Smooth muscle cell (in vitro differentiated cells): ENCODE results near the gene CDKN1B. TPM values are rescaled to one million over a fixed set of nuclear protein-coding genes. Genes with fewer than 3 reads are reported as not detected.

Source experiments
- DNase-seq: peaks from one replicate; lab custom pipeline; 2025; ENCODE audit not compliant: unreplicated experiment; lab: John Stamatoyannopoulos, UW
- H2AFZ ChIP-seq: fragments of 200-600 bp; sonication (generic); 2 replicates; pipeline ENCODE4 v1.6.0; 2016; ENCODE audit warnings: antibody characterized with exemption, low read depth, mild to moderate bottlenecking
- H3F3A ChIP-seq: fragments of 200-600 bp; sonication (generic); 2 replicates; pipeline ENCODE4 v1.6.0; 2017; ENCODE audit warnings: antibody characterized with exemption, low read depth
- H3K27ac ChIP-seq: fragments of 200-600 bp; sonication (generic); 2 replicates; pipeline ENCODE4 v1.5.1; 2016; ENCODE audit warnings: low read depth, mild to moderate bottlenecking
- H3K27me3 ChIP-seq: fragments of 200-600 bp; sonication (generic); 2 replicates; pipeline ENCODE4 v1.6.1; 2016; ENCODE audit warnings: low read depth, mild to moderate bottlenecking
- H3K36me3 ChIP-seq: fragments of 200-600 bp; sonication (generic); 2 replicates; pipeline ENCODE4 v1.5.1; 2016; ENCODE audit warnings: low read depth
- H3K4me1 ChIP-seq: fragments of 200-600 bp; sonication (generic); 2 replicates; pipeline ENCODE4 v1.5.1; 2016; ENCODE audit warnings: low read depth
- H3K4me2 ChIP-seq: fragments of 200-600 bp; sonication (generic); 2 replicates; pipeline ENCODE4 v1.6.0; 2016; ENCODE audit warnings: mild to moderate bottlenecking
- H3K4me3 ChIP-seq: fragments of 200-600 bp; sonication (generic); 2 replicates; pipeline ENCODE4 v1.5.1; 2016; ENCODE audit warnings: mild to moderate bottlenecking
- H3K79me2 ChIP-seq: fragments of 200-600 bp; sonication (generic); 2 replicates; pipeline ENCODE4 v1.6.0; 2016; ENCODE audit warnings: low read depth, mild to moderate bottlenecking
- H3K9ac ChIP-seq: fragments of 200-600 bp; sonication (generic); 2 replicates; pipeline ENCODE4 v1.6.0; 2016; ENCODE audit warnings: low read depth
- H3K9me3 ChIP-seq: fragments of 200-600 bp; sonication (generic); replicated peaks from 2 replicates; pipeline ENCODE4 v1.5.1; 2016; ENCODE audit warnings: low read depth
- H4K20me1 ChIP-seq: fragments of 200-600 bp; sonication (generic); 2 replicates; pipeline ENCODE4 v1.6.0; 2016; ENCODE audit warnings: low read depth
- CTCF ChIP-seq: fragments of 200-600 bp; sonication (generic); IDR thresholded peaks from 2 replicates; pipeline ENCODE4 v1.5.1; 2017; ENCODE audit warnings: borderline replicate concordance, mild to moderate bottlenecking, antibody characterized with exemption; ENCODE audit not compliant: insufficient read depth, poor library complexity, severe bottlenecking
- WGBS: methylation state at CpG from one replicate; pipeline ENCODE4 v1.1.7; 2016; ENCODE audit warnings: low lambda C conversion rate; 5-methylcytosine and 5-hydroxymethylcytosine counted together
- polyA plus RNA-seq: library from polyadenylated mRNA; unstranded; fragments of >200 nt; fragmentation: Nextera tagmentation; extraction: Ambion mirVana; gene quantifications from 2 replicates; pipeline ENCODE4 v1.2.1, GENCODE V29; 2016
- total RNA-seq: library from RNA; depleted of rRNA; stranded (reverse); fragments of >200 nt; gene quantifications from 2 replicates; pipeline ENCODE4 v1.2.3, GENCODE V29; 2014

The CDKN1B gene
- total and polyA plus RNA-seq, 2 experiments from 2014 or later: 3.0 to 17.4 TPM

- Histone ChIP-seq H2AFZ (peak overlapping the region; percentile 90), H4K20me1 (no peaks in the 10 kb centered on the region), H3K9me3 (no peaks in the 10 kb centered on the region), H3K4me3 (peak overlapping the region; percentile 84), H3K27ac (peak overlapping the region; percentile 78), H3K79me2 (peaks cover 9% of the 10 kb centered on the region), H3K4me2 (peak overlapping the region; percentile 99), H3K4me1 (peaks cover 25% of the 10 kb centered on the region), H3F3A (peaks cover 32% of the 10 kb centered on the region), H3K9ac (peak overlapping the region; percentile 59), H3K27me3 (no peaks in the 10 kb centered on the region), H3K36me3 (no peaks in the 10 kb centered on the region)
- DNase-seq: peak; percentile 95
- TF ChIP-seq CTCF: no peak
- WGBS: 1% methylated on average over 91 of the region's 93 CpGs
These were observed 8.2 kb downstream of the CDKN1B start for GRCh38 chr12:12725086-12725955.

GRCh38 chr12:12725956-12726554, 8.9 kb downstream of the CDKN1B start:
- Histone ChIP-seq H3K27me3 (no peaks in the 10 kb centered on the region), H3K4me2 (peak overlapping the region; percentile 99), H3K9ac (peak overlapping the region; percentile 59), H3K4me3 (peak overlapping the region; percentile 84), H3K9me3 (no peaks in the 10 kb centered on the region), H3K36me3 (no peaks in the 10 kb centered on the region), H3K27ac (peak overlapping the region; percentile 78), H3K79me2 (peaks cover 1% of the 10 kb centered on the region), H4K20me1 (no peaks in the 10 kb centered on the region), H3F3A (peaks cover 32% of the 10 kb centered on the region), H3K4me1 (peaks cover 20% of the 10 kb centered on the region), H2AFZ (peak overlapping the region; percentile 86)
- WGBS: 2% methylated on average over 25 of the region's 26 CpGs
- no peak for DNase-seq
- TF ChIP-seq CTCF: no peak

GRCh38 chr12:12726555-12727093, 9.5 kb downstream of the CDKN1B start:
- H3K9me3 ChIP-seq: no peaks in the 10 kb centered on the region
- H4K20me1 ChIP-seq: no peaks in the 10 kb centered on the region
- no peak for DNase-seq
- H3K27ac ChIP-seq: peak overlapping the region; percentile 78
- 20% methylated on average over 6 of the region's 6 CpGs for WGBS
- H3K4me2 ChIP-seq: peak overlapping the region; percentile 99
- H3K79me2 ChIP-seq: no peaks in the 10 kb centered on the region
- TF ChIP-seq CTCF: no peak
- peak overlapping the region; percentile 84 for H3K4me3 ChIP-seq
- H3K36me3 ChIP-seq: no peaks in the 10 kb centered on the region
- no peaks in the 10 kb centered on the region for H3K27me3 ChIP-seq
- peaks cover 18% of the 10 kb centered on the region for H3K4me1 ChIP-seq
- H2AFZ ChIP-seq: peak overlapping the region; percentile 86
- H3F3A ChIP-seq: peaks cover 28% of the 10 kb centered on the region
- peak overlapping the region; percentile 1 for H3K9ac ChIP-seq
